Stimulated activated naive CD8-positive, alpha-beta T cell treated with anti-CD3 and anti-CD28 coated beads, Interleukin-15, Interleukin-2, amounts not matched to agents 100 ng/mL and 50 ng/mL, for 24 hours (primary cell): ENCODE data around the gene SETD3.

ENCODE experiments used
- H3K27ac Mint-ChIP-seq: one replicate; pipeline ENCODE4 v1.8.0; 2021; ENCODE audit warnings: mild to moderate bottlenecking, mixed read lengths
- H3K27me3 Mint-ChIP-seq: one replicate; pipeline ENCODE4 v1.8.0; 2021; ENCODE audit warnings: mixed read lengths
- H3K36me3 Mint-ChIP-seq: one replicate; pipeline ENCODE4 v1.8.0; 2021; ENCODE audit warnings: low read depth, mixed read lengths
- H3K4me1 Mint-ChIP-seq: one replicate; pipeline ENCODE4 v1.8.0; 2021; ENCODE audit warnings: low read depth, mixed read lengths
- H3K4me3 Mint-ChIP-seq: one replicate; pipeline ENCODE4 v1.8.0; 2021; ENCODE audit warnings: mild to moderate bottlenecking, mixed read lengths
- H3K9me3 Mint-ChIP-seq: one replicate; pipeline ENCODE4 v1.8.0; 2021; ENCODE audit warnings: mixed read lengths

Gene SETD3

GRCh38 chr14:99519931-99520421 lies 39.3 kb upstream of the SETD3 start:
- Mint-ChIP-seq H3K27ac (no peak overlapping the region), H3K36me3 (no peaks in the 10 kb centered on the region)

GRCh38 chr14:99519347-99519881 lies 38.8 kb upstream of the SETD3 start:
- H3K4me3 Mint-ChIP-seq = no peak overlapping the region
- H3K27me3 Mint-ChIP-seq = no peaks in the 10 kb centered on the region
- no peak overlapping the region for H3K27ac Mint-ChIP-seq
- H3K36me3 Mint-ChIP-seq = no peaks in the 10 kb centered on the region
- H3K4me1 Mint-ChIP-seq = no peaks in the 10 kb centered on the region
- H3K9me3 Mint-ChIP-seq = no peaks in the 10 kb centered on the region

More at GRCh38 chr14:99519931-99520421, 39.3 kb upstream of the SETD3 start:
- no peaks in the 10 kb centered on the region for H3K9me3 Mint-ChIP-seq
- peaks cover 4% of the 10 kb centered on the region for H3K4me1 Mint-ChIP-seq
- no peak overlapping the region for H3K4me3 Mint-ChIP-seq
- no peaks in the 10 kb centered on the region for H3K27me3 Mint-ChIP-seq

- Mint-ChIP-seq H3K4me1 (no peaks in the 10 kb centered on the region), H3K36me3 (no peaks in the 10 kb centered on the region), H3K27ac (no peak overlapping the region), H3K27me3 (no peaks in the 10 kb centered on the region), H3K4me3 (no peak overlapping the region), H3K9me3 (no peaks in the 10 kb centered on the region)
Measured at GRCh38 chr14:99518441-99519346, 38.0 kb upstream of the SETD3 start.

- Mint-ChIP-seq H3K27me3 (no peaks in the 10 kb centered on the region), H3K4me3 (no peak overlapping the region), H3K36me3 (no peaks in the 10 kb centered on the region), H3K27ac (no peak overlapping the region), H3K9me3 (no peaks in the 10 kb centered on the region), H3K4me1 (no peaks in the 10 kb centered on the region)
Measured at GRCh38 chr14:99517643-99518381, 37.2 kb upstream of the SETD3 start.

- Mint-ChIP-seq H3K36me3 (no peaks in the 10 kb centered on the region), H3K4me3 (no peak overlapping the region), H3K9me3 (no peaks in the 10 kb centered on the region), H3K27me3 (no peaks in the 10 kb centered on the region), H3K27ac (no peak overlapping the region), H3K4me1 (no peaks in the 10 kb centered on the region)
Measured at GRCh38 chr14:99516871-99517642, 36.4 kb upstream of the SETD3 start.

GRCh38 chr14:99516156-99516870 lies 35.7 kb upstream of the SETD3 start:
- Mint-ChIP-seq H3K9me3 (no peaks in the 10 kb centered on the region), H3K4me3 (no peak overlapping the region), H3K4me1 (no peaks in the 10 kb centered on the region), H3K27ac (no peak overlapping the region), H3K36me3 (no peaks in the 10 kb centered on the region), H3K27me3 (no peaks in the 10 kb centered on the region)

GRCh38 chr14:99515301-99516155 lies 34.9 kb upstream of the SETD3 start:
- Mint-ChIP-seq H3K27ac (no peak overlapping the region), H3K4me1 (no peaks in the 10 kb centered on the region), H3K4me3 (no peak overlapping the region), H3K9me3 (no peaks in the 10 kb centered on the region), H3K27me3 (no peaks in the 10 kb centered on the region), H3K36me3 (peaks cover 3% of the 10 kb centered on the region)

- Mint-ChIP-seq H3K9me3 (no peaks in the 10 kb centered on the region), H3K27me3 (no peaks in the 10 kb centered on the region), H3K36me3 (peaks cover 3% of the 10 kb centered on the region), H3K4me1 (no peaks in the 10 kb centered on the region), H3K4me3 (no peak overlapping the region), H3K27ac (no peak overlapping the region)
Measured at GRCh38 chr14:99514552-99515300, 34.1 kb upstream of the SETD3 start.

- Mint-ChIP-seq H3K27me3 (no peaks in the 10 kb centered on the region), H3K27ac (no peak overlapping the region), H3K4me3 (no peak overlapping the region), H3K36me3 (peaks cover 3% of the 10 kb centered on the region), H3K4me1 (no peaks in the 10 kb centered on the region), H3K9me3 (no peaks in the 10 kb centered on the region)
Measured at GRCh38 chr14:99513946-99514551, 33.4 kb upstream of the SETD3 start.

- Mint-ChIP-seq H3K9me3 (no peaks in the 10 kb centered on the region), H3K27me3 (no peaks in the 10 kb centered on the region), H3K4me1 (no peaks in the 10 kb centered on the region), H3K36me3 (peaks cover 8% of the 10 kb centered on the region), H3K4me3 (no peak overlapping the region), H3K27ac (no peak overlapping the region)
Measured at GRCh38 chr14:99513183-99513694, 32.6 kb upstream of the SETD3 start.

GRCh38 chr14:99512571-99513182 lies 32.0 kb upstream of the SETD3 start:
- Mint-ChIP-seq H3K4me3 (no peak overlapping the region), H3K9me3 (no peaks in the 10 kb centered on the region), H3K4me1 (no peaks in the 10 kb centered on the region), H3K36me3 (peaks cover 11% of the 10 kb centered on the region), H3K27ac (no peak overlapping the region), H3K27me3 (no peaks in the 10 kb centered on the region)

GRCh38 chr14:99512110-99512449 lies 31.4 kb upstream of the SETD3 start:
- Mint-ChIP-seq H3K36me3 (peaks cover 17% of the 10 kb centered on the region), H3K9me3 (no peaks in the 10 kb centered on the region), H3K27ac (no peak overlapping the region), H3K27me3 (no peaks in the 10 kb centered on the region), H3K4me1 (no peaks in the 10 kb centered on the region), H3K4me3 (no peak overlapping the region)
